ENCODE results near the gene IFNA10. TPM values are rescaled to one million over a fixed set of nuclear protein-coding genes. Genes with fewer than 3 reads are reported as not detected.
A peak's percentile ranks its signal among the peaks of the same experiment; 100 is the strongest.

IFNA10 gene
- total and polyA plus RNA-seq, 10 of the 15 experiments (the other 5 are each of a cell fraction or from before 2014, with no cell fraction given) = not detected

DNA sequence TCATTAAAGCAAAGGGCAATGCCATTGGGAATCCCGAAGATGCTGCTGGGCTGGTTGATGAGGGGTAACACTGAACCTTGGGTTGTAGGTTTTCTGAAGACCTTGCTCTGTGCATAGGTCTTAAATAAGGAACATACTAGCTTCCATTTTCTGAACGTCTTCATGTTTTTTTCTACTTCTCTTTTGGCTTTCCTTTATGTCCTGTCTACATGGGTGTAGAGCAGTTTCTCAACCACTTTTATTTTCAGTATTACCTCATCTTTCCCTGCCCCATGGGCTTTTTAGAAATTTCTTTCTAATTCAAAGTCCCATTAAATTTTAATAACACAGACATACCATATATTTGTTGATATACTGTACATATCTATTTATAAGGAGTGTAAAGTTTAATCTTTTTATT lies 33.0 kb upstream of the IFNA10 start, which contains the start of gene IFNA14:
IFNA14 (minus strand) TSS at position 95 of the 400 bp plus-strand sequence; CDS start at position 25, 70 bp downstream.
- DNase-seq (ENCODE audit: low read depth, low spot score) (no peak), ATAC-seq (peak; percentile 34; the same call in 2 of the 3 replicates), FAIRE-seq (no peak)
- peak within 1 kb of the TSS; percentile 50 for H2AFZ ChIP-seq (ENCODE audit: control insufficient read depth, low read depth, low read length)
- CTCF ChIA-PET = interaction anchor here (1.1 to 1.7 kb wide), 4 partner anchors 10 to 226 kb away, joined by 3 to 11 read pairs (median 3); no protein-coding TSS in a partner anchor
- no peaks in the 10 kb centered on the region for H4K20me1 ChIP-seq (ENCODE audit: control insufficient read depth, insufficient read depth)
- no peaks in the 10 kb centered on the region for H3K79me2 ChIP-seq (ENCODE audit: control insufficient read depth, insufficient read depth, low read length)
- RAD21 ChIA-PET (ENCODE audit: unreplicated experiment) = no interaction called here
- WGBS (ENCODE audit: insufficient coverage, insufficient replicate concordance, low lambda C conversion rate, missing lambda C conversion rate) = 23% methylated on average over 2 of the region's 2 CpGs
- SMC1A ChIA-PET (ENCODE audit: uncharacterized antibody, unreplicated experiment) = interaction anchor here (1.0 to 1.6 kb wide), 3 partner anchors 9 to 215 kb away, joined by 3 to 8 read pairs (median 3); no protein-coding TSS in a partner anchor
- H3K36me3 ChIP-seq (ENCODE audit: control insufficient read depth in 2 of 2, insufficient read depth in 2 of 2, low read length in 1 of 2) = no peaks in the 10 kb centered on the region
- H3K9ac ChIP-seq (ENCODE audit: control insufficient read depth, insufficient read depth, low read length) = no peak within 1 kb of the TSS
- intact Hi-C loops (cut with micrococcal nuclease; ENCODE audit: unreplicated experiment) = loop anchor here (5.0 to 10.0 kb wide), 2 partner anchors 172 to 465 kb away; no protein-coding TSS in a partner anchor
- BruUV-seq (replicated peaks) = no TSS peak
- no peaks in the 10 kb centered on the region for H3K9me3 ChIP-seq (replicated peaks; ENCODE audit: control insufficient read depth, insufficient read depth, low read length)
- POLR2A ChIA-PET = no interaction called here
- H3K27me3 ChIP-seq (replicated peaks in 1 of 2; ENCODE audit: control insufficient read depth in 2 of 2, insufficient read depth in 2 of 2, low read length in 1 of 2) = no peaks in the 10 kb centered on the region
- H3K4me2 ChIP-seq (ENCODE audit: control insufficient read depth, insufficient read depth) = peak within 1 kb of the TSS; percentile 26; the same call in 1 of the 2 replicates
- in situ Hi-C loops (cut with MboI) = loop anchor here (10.0 kb wide), 1 partner anchor 555 kb away; no protein-coding TSS in a partner anchor
- no peak within 1 kb of the TSS for H3K4me3 ChIP-seq
- peaks cover 3% of the 10 kb centered on the region; the same call in 1 of the 2 replicates for H3K4me1 ChIP-seq (ENCODE audit: control insufficient read depth, insufficient read depth, low read length)
- TF ChIP-seq SREBF2 (IDR thresholded peaks at IDR 0.05; ENCODE audit: low read length) = no peak
- no peak for TF ChIP-seq CREM (IDR thresholded peaks at IDR 0.05; ENCODE audit: low read depth)
- TF ChIP-seq KAT2A (conservative IDR thresholded peaks at IDR 0.05; ENCODE audit: control insufficient read depth, low read depth, low read length) = no peak
- no peak for TF ChIP-seq POU2F2 (IDR thresholded peaks at IDR 0.05; ENCODE audit: borderline replicate concordance, low read depth, low read length)
- no peak for TF ChIP-seq CHD2 (IDR thresholded peaks at IDR 0.05; ENCODE audit: borderline replicate concordance, low read depth, low read length)
- no peak for TF ChIP-seq ZNF384 (IDR thresholded peaks at IDR 0.05; ENCODE audit: borderline replicate concordance, low read depth, low read length)
- TF ChIP-seq, protein P1, sequence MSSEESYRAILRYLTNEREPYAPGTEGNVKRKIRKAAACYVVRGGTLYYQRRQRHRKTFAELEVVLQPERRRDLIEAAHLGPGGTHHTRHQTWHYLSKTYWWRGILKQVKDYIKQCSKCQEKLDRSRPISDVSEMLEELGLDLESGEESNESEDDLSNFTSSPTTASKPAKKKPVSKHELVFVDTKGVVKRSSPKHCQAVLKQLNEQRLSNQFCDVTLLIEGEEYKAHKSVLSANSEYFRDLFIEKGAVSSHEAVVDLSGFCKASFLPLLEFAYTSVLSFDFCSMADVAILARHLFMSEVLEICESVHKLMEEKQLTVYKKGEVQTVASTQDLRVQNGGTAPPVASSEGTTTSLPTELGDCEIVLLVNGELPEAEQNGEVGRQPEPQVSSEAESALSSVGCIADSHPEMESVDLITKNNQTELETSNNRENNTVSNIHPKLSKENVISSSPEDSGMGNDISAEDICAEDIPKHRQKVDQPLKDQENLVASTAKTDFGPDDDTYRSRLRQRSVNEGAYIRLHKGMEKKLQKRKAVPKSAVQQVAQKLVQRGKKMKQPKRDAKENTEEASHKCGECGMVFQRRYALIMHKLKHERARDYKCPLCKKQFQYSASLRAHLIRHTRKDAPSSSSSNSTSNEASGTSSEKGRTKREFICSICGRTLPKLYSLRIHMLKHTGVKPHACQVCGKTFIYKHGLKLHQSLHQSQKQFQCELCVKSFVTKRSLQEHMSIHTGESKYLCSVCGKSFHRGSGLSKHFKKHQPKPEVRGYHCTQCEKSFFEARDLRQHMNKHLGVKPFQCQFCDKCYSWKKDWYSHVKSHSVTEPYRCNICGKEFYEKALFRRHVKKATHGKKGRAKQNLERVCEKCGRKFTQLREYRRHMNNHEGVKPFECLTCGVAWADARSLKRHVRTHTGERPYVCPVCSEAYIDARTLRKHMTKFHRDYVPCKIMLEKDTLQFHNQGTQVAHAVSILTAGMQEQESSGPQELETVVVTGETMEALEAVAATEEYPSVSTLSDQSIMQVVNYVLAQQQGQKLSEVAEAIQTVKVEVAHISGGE (CRISPR knock-in tag; IDR thresholded peaks at IDR 0.05) = no peak
- TF ChIP-seq IKZF1 (conservative IDR thresholded peaks at IDR 0.05) = no peak
- TF ChIP-seq, protein P2, sequence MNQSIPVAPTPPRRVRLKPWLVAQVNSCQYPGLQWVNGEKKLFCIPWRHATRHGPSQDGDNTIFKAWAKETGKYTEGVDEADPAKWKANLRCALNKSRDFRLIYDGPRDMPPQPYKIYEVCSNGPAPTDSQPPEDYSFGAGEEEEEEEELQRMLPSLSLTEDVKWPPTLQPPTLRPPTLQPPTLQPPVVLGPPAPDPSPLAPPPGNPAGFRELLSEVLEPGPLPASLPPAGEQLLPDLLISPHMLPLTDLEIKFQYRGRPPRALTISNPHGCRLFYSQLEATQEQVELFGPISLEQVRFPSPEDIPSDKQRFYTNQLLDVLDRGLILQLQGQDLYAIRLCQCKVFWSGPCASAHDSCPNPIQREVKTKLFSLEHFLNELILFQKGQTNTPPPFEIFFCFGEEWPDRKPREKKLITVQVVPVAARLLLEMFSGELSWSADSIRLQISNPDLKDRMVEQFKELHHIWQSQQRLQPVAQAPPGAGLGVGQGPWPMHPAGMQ (IDR thresholded peaks at IDR 0.05; ENCODE audit: borderline replicate concordance) = no peak
- no peak for TF ChIP-seq CBX5 (IDR thresholded peaks at IDR 0.05; ENCODE audit: low read depth)
- no peak for TF ChIP-seq CREB1 (IDR thresholded peaks at IDR 0.05; ENCODE audit: low read depth)
- TF ChIP-seq CEBPB (IDR thresholded peaks at IDR 0.05; ENCODE audit: borderline replicate concordance in 1 of 2, low read depth in 2 of 2, low read length in 2 of 2) = no peak
- no peak for TF ChIP-seq NKRF (conservative IDR thresholded peaks at IDR 0.05)
- TF ChIP-seq YY1 (IDR thresholded peaks at IDR 0.05; ENCODE audit: low read depth, low read length) = no peak
- H3K27ac ChIP-seq (ENCODE audit: control insufficient read depth, insufficient read depth) = no peak within 1 kb of the TSS

Measured in GM12878 (cell line).